K562 (cell line): Measurements from ENCODE around the gene VEGFA. TPM values are rescaled to one million over a fixed set of nuclear protein-coding genes. Genes with fewer than 3 reads are reported as not detected.

ENCODE experiments used
- CEBPB ChIP-seq: fragments of 450-650 bp; IDR thresholded peaks from 2 replicates; pipeline ENCODE4 v1.6.1; 2016; ENCODE audit warnings: missing genetic modification characterization, missing compliant biosample characterization
- EZH2 ChIP-seq: IDR thresholded peaks from 2 replicates; pipeline ENCODE4 v1.6.1; 2012; ENCODE audit warnings: low read depth, mild to moderate bottlenecking, inconsistent platforms, low read length, borderline replicate concordance
- MXD1 ChIP-seq: fragments of 250-450 bp; sonication (Bioruptor Pico); IDR thresholded peaks from 2 replicates; pipeline ENCODE4 v1.8.0; 2021; ENCODE audit warnings: borderline replicate concordance, mild to moderate bottlenecking, moderate library complexity; ENCODE audit not compliant: poor library complexity, severe bottlenecking
- MYNN ChIP-seq, 2 experiments: sonication (generic); formaldehyde crosslinking in 1 of 2; IDR thresholded peaks; 2 replicates each; pipeline versions ENCODE4 v1.5.0 to v1.6.1; 2016 to 2020; ENCODE audit warnings: antibody characterized with exemption in 1 of 2, missing genetic modification reagents in 1 of 2
- PHF8 ChIP-seq: fragments of 200-600 bp; sonication (generic); IDR thresholded peaks from 2 replicates; pipeline ENCODE4 v1.6.1; 2012; ENCODE audit warnings: mixed run types, mild to moderate bottlenecking, inconsistent platforms, low read length, moderate library complexity, borderline replicate concordance
- RERE ChIP-seq: sonication (generic); formaldehyde crosslinking; IDR thresholded peaks from 2 replicates; pipeline ENCODE4 v1.8.0; 2023; ENCODE audit warnings: missing genetic modification reagents, mild to moderate bottlenecking, borderline replicate concordance
- RNF219 ChIP-seq: fragments of 250-450 bp; sonication (Bioruptor Pico); IDR thresholded peaks from 2 replicates; pipeline ENCODE4 v1.5.0; 2022; ENCODE audit warnings: mild to moderate bottlenecking
- SAFB2 ChIP-seq: fragments of 200-400 bp; formaldehyde crosslinking; IDR thresholded peaks from 2 replicates; pipeline ENCODE4 v1.6.1; 2018; ENCODE audit warnings: borderline replicate concordance, low read length, low read depth, moderate library complexity; ENCODE audit not compliant: severe bottlenecking
- SAP30 ChIP-seq: fragments of 200-600 bp; sonication (generic); IDR thresholded peaks from 2 replicates; pipeline ENCODE4 v1.6.1; 2012; ENCODE audit warnings: borderline replicate concordance, low read depth, mild to moderate bottlenecking, moderate library complexity, low read length, control low read depth, inconsistent platforms; ENCODE audit not compliant: insufficient read depth, poor library complexity, severe bottlenecking
- SIN3B ChIP-seq: fragments of 450-650 bp; IDR thresholded peaks from 2 replicates; pipeline ENCODE4 v1.6.1; 2017; ENCODE audit warnings: low read depth, mild to moderate bottlenecking, moderate library complexity
- STAG1 ChIP-seq: sonication (generic); formaldehyde crosslinking; IDR thresholded peaks from 2 replicates; pipeline ENCODE4 v1.5.0; 2020; ENCODE audit warnings: missing genetic modification reagents, borderline replicate concordance
- ZBTB2 ChIP-seq: fragments of 450-650 bp; IDR thresholded peaks from 2 replicates; pipeline ENCODE4 v1.6.1; 2016; ENCODE audit warnings: antibody characterized with exemption
- ZNF232 ChIP-seq: sonication (generic); formaldehyde crosslinking; IDR thresholded peaks from 2 replicates; pipeline ENCODE4 v1.8.0; 2022; ENCODE audit warnings: mild to moderate bottlenecking, missing genetic modification reagents
- ZNF408 ChIP-seq: fragments of 250-450 bp; sonication (Bioruptor Pico); IDR thresholded peaks from 2 replicates; pipeline ENCODE4 v1.4.0; 2020; ENCODE audit warnings: low read depth, mild to moderate bottlenecking, moderate library complexity
- polyA plus RNA-seq, 8 experiments: library from polyadenylated mRNA; depleted of rRNA in 4 of 8; stranded (reverse) in 5 of 8; unstranded in 3 of 8; fragments of >200 nt; fragmentation: Nextera tagmentation in 2 of 8; fragmentation: Illumina TruSeq in 1 of 8; extraction: Ambion mirVana in 2 of 8; extraction: Trizol in 1 of 8; gene quantifications; 2 replicates each; pipeline versions ENCODE4 v1.2.1 to v1.2.3, GENCODE V29; 2011 to 2014; ENCODE audit warnings: inconsistent platforms in 1 of 8, missing spikeins in 1 of 8
- total RNA-seq, 7 experiments: library from RNA; depleted of rRNA in 6 of 7; stranded (reverse); fragments of >200 nt in 6 of 7; fragmentation: Illumina TruSeq in 2 of 7; extraction: Trizol in 2 of 7; gene quantifications; 2 replicates each; pipeline versions ENCODE4 v1.2.1 to v1.2.3, GENCODE V29; 2011 to 2021; ENCODE audit warnings: low replicate concordance in 1 of 7

VEGFA gene
- total and polyA plus RNA-seq, 9 of the 15 experiments (the other 6 are each of a cell fraction or from before 2014, with no cell fraction given), result 14.0 to 271 (median 124) TPM

- TF ChIP-seq RNF219 (CRISPR knock-in tag) (no peak), PHF8 (no peak), SAFB2 (no peak), MYNN (IDR thresholded peaks at IDR 0.05) (no peak), MYNN (CRISPR knock-in tag; IDR thresholded peaks at IDR 0.05) (no peak), EZH2 (no peak), RERE (CRISPR knock-in tag) (no peak), STAG1 (CRISPR knock-in tag) (no peak), MXD1 (no peak), ZNF232 (no peak), ZNF408 (CRISPR knock-in tag) (no peak), SIN3B (no peak), SAP30 (no peak), CEBPB (tag) (peak; percentile 100), ZBTB2 (no peak)
These were observed 33.2 kb downstream of the VEGFA start (continued) for GRCh38 chr6:43803055-43803782.
